Pancreas (tissue), 10 donors: ENCODE measurements around the gene RABIF. TPM values are rescaled to one million over a fixed set of nuclear protein-coding genes. Genes with fewer than 3 reads are reported as not detected.

Experiments used
- ATAC-seq, 4 donors: fragments of 200-7000 bp; cut with Tn5 transposase; one replicate each; pipeline versions ENCODE4 v1.8.0 to v1.9.1; 2020; ENCODE audit warnings: mild to moderate bottlenecking in 4 of 4, moderate library complexity in 4 of 4
- DNase-seq, 6 donors: peaks; one replicate each; pipeline ENCODE4 v3.0.0-alpha.2; 2020
- FAIRE-seq: peaks from 2 replicates; lab custom pipeline; 2012; peaks lifted over from hg19 to GRCh38; lab: Jason Lieb, UNC
- H3K27ac ChIP-seq, 4 donors: fragments of 200-600 bp; sonication (generic); 1 replicate in 3 of 4; 2 replicates in 1 of 4; pipeline versions ENCODE4 v1.5.0 to v1.8.0; 2020
- H3K27me3 ChIP-seq, 4 donors: fragments of 200-600 bp; one replicate each; pipeline ENCODE4 v1.8.0; 2021
- H3K36me3 ChIP-seq, 3 donors: fragments of 200-600 bp; sonication (generic) in 1 of 3; one replicate each; pipeline versions ENCODE4 v1.5.0 to v1.8.0; 2020 to 2021
- H3K4me1 ChIP-seq, 3 donors: fragments of 200-600 bp; one replicate each; pipeline ENCODE4 v1.8.0; 2021
- H3K4me3 ChIP-seq, 4 donors: fragments of 200-600 bp; sonication (generic) in 2 of 4; one replicate each; pipeline versions ENCODE4 v1.5.0 to v1.8.0; 2020 to 2021
- H3K9me3 ChIP-seq, 4 donors: fragments of 200-600 bp; one replicate each; pipeline ENCODE4 v1.8.0; 2021
- WGBS, 2 donors: extraction: QIAGEN DNeasy Blood & Tissue Kit; methylation state at CpG; one replicate each; pipeline ENCODE4 v1.1.7; 2013; 5-methylcytosine and 5-hydroxymethylcytosine counted together
- intact Hi-C, 3 donors: fragments of 100-400 bp; cut with DNase I; formaldehyde crosslinking; loops; one replicate each; pipeline versions ENCODE4 v1.11.1 to v1.14.2; 2022
- polyA plus RNA-seq, 2 donors: library from polyadenylated mRNA; stranded (reverse); fragments of 200-250 nt; gene quantifications; one replicate each; pipeline ENCODE4 v1.2.3, GENCODE V29; 2013
- total RNA-seq, 6 donors: library from RNA; stranded (reverse); fragmentation: NEBNext Ultra II Directional in 4 of 6; extraction: Animal tissue kit (Norgen Biotek cat#: 25700) in 4 of 6; gene quantifications; one replicate each; pipeline versions ENCODE4 v1.2.1 to v1.2.4, GENCODE V29; 2021 to 2023
- TF ChIP-seq, protein P1 (sequence below), 4 donors: fragments of 200-600 bp; sonication (generic) in 3 of 4; IDR thresholded peaks; one replicate each; pipeline versions ENCODE4 v1.5.0 to v1.8.0; 2021; ENCODE audit warnings: antibody characterized with exemption in 4 of 4
- donor health status: healthy with polysubstance abuse.
- donor health status: DM: no; HTN: no; CAD: no; lungs with moderate emphysema.
- donor health status: DM: no; HTN: no; CAD: no.
- donor health status: control.
- donor health status: control.
- donor health status: Bipolar disorder and iron deficiency.
- donor health status: DM: yes; HTN: yes; CAD: no.
- donor health status: DM: no; HTN: no; CAD: no.
- donor health status: DM: no; HTN: no; CAD: no.
- donor health status: DM: yes; HTN: yes; CAD: no.

RABIF gene
- total and polyA plus RNA-seq, 8 donors, result 1.7 to 3.9 (median 2.5) TPM

DNA sequence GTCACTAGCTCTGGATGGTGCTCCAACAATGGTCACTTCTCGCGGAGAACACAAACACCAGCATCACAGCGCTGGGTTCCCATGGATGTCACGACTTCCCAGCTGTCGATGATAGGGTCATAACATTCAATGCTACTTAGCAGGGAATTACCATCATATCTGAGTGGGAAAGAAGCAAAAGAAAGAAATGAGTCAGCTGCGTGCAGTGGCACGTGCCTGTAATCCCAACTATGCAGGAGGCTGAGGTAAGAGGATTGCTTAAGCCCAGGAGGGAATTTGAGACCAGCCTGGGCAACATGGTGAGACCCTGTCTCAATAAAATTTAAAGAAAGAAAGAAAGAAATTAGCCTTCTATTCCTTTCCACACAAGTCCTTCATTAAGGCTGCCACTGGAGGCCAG, 3.6 kb upstream of the RABIF start:
- H3K27me3 ChIP-seq, result no peaks in the 10 kb centered on the region
- 95 to 97% methylated on average over 7 of the region's 7 CpGs for WGBS, 2 donors
- peaks cover 3 to 54% (median 13%) of the 10 kb centered on the region in 3 donors for H3K36me3 ChIP-seq
- intact Hi-C loops, result no loop called here
- H3K4me3 ChIP-seq, result no peak overlapping the region
- DNase-seq, result no peak
- H3K9me3 ChIP-seq, result no peaks in the 10 kb centered on the region
- FAIRE-seq, result no peak
- TF ChIP-seq, protein P1, sequence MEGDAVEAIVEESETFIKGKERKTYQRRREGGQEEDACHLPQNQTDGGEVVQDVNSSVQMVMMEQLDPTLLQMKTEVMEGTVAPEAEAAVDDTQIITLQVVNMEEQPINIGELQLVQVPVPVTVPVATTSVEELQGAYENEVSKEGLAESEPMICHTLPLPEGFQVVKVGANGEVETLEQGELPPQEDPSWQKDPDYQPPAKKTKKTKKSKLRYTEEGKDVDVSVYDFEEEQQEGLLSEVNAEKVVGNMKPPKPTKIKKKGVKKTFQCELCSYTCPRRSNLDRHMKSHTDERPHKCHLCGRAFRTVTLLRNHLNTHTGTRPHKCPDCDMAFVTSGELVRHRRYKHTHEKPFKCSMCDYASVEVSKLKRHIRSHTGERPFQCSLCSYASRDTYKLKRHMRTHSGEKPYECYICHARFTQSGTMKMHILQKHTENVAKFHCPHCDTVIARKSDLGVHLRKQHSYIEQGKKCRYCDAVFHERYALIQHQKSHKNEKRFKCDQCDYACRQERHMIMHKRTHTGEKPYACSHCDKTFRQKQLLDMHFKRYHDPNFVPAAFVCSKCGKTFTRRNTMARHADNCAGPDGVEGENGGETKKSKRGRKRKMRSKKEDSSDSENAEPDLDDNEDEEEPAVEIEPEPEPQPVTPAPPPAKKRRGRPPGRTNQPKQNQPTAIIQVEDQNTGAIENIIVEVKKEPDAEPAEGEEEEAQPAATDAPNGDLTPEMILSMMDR (IDR thresholded peaks at IDR 0.05), result no peak
- ATAC-seq, result no peak
- H3K4me1 ChIP-seq, result peaks cover 0 to 9% (median 0%) of the 10 kb centered on the region in 3 donors
- H3K27ac ChIP-seq, result no peak overlapping the region

DNA sequence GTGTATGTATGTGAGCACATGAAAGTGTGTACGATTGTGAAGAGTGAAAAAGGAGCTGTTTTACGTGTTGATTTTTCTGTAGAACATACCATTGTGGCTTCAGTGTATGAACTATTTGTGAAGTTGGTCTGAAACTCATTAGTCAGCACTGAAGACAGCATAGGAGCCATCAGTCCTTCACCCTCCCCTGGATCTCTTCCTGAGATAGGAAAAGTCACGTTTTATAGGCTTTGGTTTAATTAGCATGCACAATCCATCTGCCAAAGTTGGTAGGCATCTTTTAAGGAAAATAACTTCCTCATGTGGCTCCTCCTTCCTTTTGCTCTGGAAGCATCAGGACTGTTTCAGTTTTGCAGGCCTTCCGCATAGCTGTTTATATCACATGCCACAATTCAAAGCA, 1.4 kb upstream of the RABIF start:
- no peak for ATAC-seq
- FAIRE-seq, result no peak
- intact Hi-C loops, result no loop called here
- TF ChIP-seq, protein P1 (IDR thresholded peaks at IDR 0.05), result no peak
- H3K9me3 ChIP-seq, result no peaks in the 10 kb centered on the region
- 71 to 78% methylated on average over 4 of the region's 4 CpGs for WGBS, 2 donors
- DNase-seq, result no peak
- peaks cover 0 to 11% (median 0%) of the 10 kb centered on the region in 3 donors for H3K4me1 ChIP-seq
- peaks cover 3 to 39% (median 13%) of the 10 kb centered on the region in 3 donors for H3K36me3 ChIP-seq
- no peak overlapping the region for H3K27ac ChIP-seq
- no peaks in the 10 kb centered on the region for H3K27me3 ChIP-seq
- H3K4me3 ChIP-seq, result no peak overlapping the region

DNA sequence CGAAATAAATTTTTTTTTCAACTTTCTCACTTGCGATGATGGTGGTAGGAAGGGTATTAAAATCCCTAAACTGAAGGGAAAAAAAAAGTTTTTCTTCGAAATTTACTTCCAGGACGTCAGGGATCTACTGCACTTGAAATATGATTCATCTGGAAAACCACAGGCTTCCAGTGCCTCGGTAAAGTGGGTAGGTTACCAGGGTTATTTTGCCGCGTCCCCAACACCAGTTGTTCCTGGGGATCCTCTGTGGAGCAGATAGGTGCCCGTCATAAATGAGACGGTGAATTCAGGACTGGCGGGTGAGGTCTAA, 773 bp downstream of the RABIF start:
- ATAC-seq, result no peak
- FAIRE-seq, result no peak
- Histone ChIP-seq H3K4me1 (peaks cover 0 to 11% (median 0%) of the 10 kb centered on the region in 3 donors), H3K36me3 (peaks cover 3 to 18% (median 10%) of the 10 kb centered on the region in 3 donors), H3K9me3 (no peaks in the 10 kb centered on the region), H3K27me3 (no peaks in the 10 kb centered on the region), H3K4me3 (peak overlapping the region; percentile 51 to 78 (median 68)), H3K27ac (peak overlapping the region; percentile 73 to 92 (median 84))
- DNase-seq, result no peak
- TF ChIP-seq, protein P1 (IDR thresholded peaks at IDR 0.05), result no peak
- intact Hi-C loops, result no loop called here
- 0 to 1% methylated on average over 10 of the region's 10 CpGs for WGBS, 2 donors

DNA sequence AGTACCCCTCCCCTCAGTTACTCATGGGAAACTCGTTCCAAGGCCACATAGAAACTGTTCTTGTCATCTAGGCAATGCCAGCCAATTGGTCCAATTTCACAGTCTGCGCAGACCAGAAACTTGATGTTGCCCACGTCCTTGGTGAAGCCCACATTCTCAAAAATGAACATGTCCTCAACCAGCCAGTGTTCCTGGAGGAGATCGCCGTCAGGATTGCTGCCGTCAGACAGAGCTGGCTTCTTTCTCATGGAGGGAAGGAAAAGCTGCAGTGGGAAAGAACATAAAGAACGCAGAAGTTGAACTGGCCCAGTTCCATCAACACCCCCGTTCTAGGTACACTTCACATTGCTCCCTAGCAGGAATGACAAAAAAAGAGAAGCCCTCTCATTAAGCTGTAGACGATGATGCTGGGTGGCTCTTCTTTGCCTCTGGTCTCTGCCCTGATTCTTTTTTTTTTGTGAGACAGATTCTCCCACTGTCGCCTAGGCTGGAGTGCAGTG, 7.9 kb downstream of the RABIF start:
- FAIRE-seq, result no peak

DNA sequence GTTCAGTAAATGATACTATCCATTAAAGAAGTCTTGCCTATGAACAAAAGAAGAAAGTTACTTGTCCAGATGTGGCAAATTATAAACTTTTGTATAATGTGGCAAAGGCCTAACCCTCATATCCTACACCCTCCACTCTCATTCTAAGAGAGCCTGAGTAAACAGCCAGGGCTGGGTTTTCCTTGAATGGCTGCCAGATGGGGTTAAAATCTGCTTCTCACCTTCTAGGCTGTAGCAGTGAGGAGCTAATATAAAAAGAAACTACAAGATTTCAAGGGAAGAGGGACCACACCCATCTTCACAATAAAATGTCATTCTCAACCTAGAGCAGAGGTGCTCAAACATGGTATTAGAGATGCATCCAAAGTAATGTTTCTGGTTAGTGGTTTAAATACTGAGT, 8.9 kb downstream of the RABIF start:
- H3K9me3 ChIP-seq, result no peaks in the 10 kb centered on the region
- ATAC-seq, result no peak
- no peak for DNase-seq
- FAIRE-seq, result no peak
- H3K27me3 ChIP-seq, result no peaks in the 10 kb centered on the region
- TF ChIP-seq, protein P1 (IDR thresholded peaks at IDR 0.05), result no peak
- H3K4me1 ChIP-seq, result no peaks in the 10 kb centered on the region
- no peak overlapping the region for H3K27ac ChIP-seq
- intact Hi-C loops, result no loop called here
- peaks cover 0 to 8% (median 0%) of the 10 kb centered on the region in 3 donors for H3K36me3 ChIP-seq
- H3K4me3 ChIP-seq, result no peak overlapping the region

More for the DNA sequence above, 7.9 kb downstream of the RABIF start:
- Histone ChIP-seq H3K36me3 (peaks cover 0 to 8% (median 0%) of the 10 kb centered on the region in 3 donors), H3K27ac (no peak overlapping the region), H3K4me1 (no peaks in the 10 kb centered on the region), H3K27me3 (no peaks in the 10 kb centered on the region), H3K4me3 (no peak overlapping the region), H3K9me3 (no peaks in the 10 kb centered on the region)
- DNase-seq (no peak), ATAC-seq (no peak)
- intact Hi-C loops, result no loop called here
- WGBS, 2 donors, result 64 to 67% methylated on average over 10 of the region's 10 CpGs
- TF ChIP-seq, protein P1 (IDR thresholded peaks at IDR 0.05), result no peak
